AG10803 (cell line): ENCODE data around the gene POLR1H.
"Not testable (repeated sequence)": the region's sequence is repeated elsewhere in the genome, so short reads cannot be mapped to it uniquely, and the experiment has no call there.

ENCODE experiments used
- DNase-seq: peaks from one replicate; pipeline ENCODE4 v3.0.0; 2010; ENCODE audit warnings: low read depth
- H3K4me3 ChIP-seq: 2 replicates; pipeline ENCODE4 v1.5.1; 2011; ENCODE audit warnings: mild to moderate bottlenecking, low read length, control low read depth
- CTCF ChIP-seq: conservative IDR thresholded peaks from 2 replicates; pipeline ENCODE4 v1.5.1; 2011; ENCODE audit warnings: mild to moderate bottlenecking, low read length, control low read depth, inconsistent platforms

Gene POLR1H

GRCh38 chr6:30029588-30029987, 31.5 kb upstream of the POLR1H start:
- no peak for TF ChIP-seq CTCF
- DNase-seq: no peak
- H3K4me3 ChIP-seq: no peak overlapping the region

GRCh38 chr6:30031381-30031780, 29.7 kb upstream of the POLR1H start:
- no peak for TF ChIP-seq CTCF
- DNase-seq: no peak

GRCh38 chr6:30033440-30033839, 27.6 kb upstream of the POLR1H start:
- peak; percentile 85 for DNase-seq
- H3K4me3 ChIP-seq: not testable (repeated sequence)

More at GRCh38 chr6:30031381-30031780, 29.7 kb upstream of the POLR1H start:
- H3K4me3 ChIP-seq: no peak overlapping the region

GRCh38 chr6:30035784-30036183, 25.3 kb upstream of the POLR1H start:
- DNase-seq: no peak
- no peak for TF ChIP-seq CTCF
- H3K4me3 ChIP-seq: no peak overlapping the region

GRCh38 chr6:30037182-30037788, 23.8 kb upstream of the POLR1H start:
- no peak overlapping the region for H3K4me3 ChIP-seq
- peak; percentile 59 for TF ChIP-seq CTCF
- DNase-seq: peak; percentile 33

GRCh38 chr6:30041221-30041620, 19.8 kb upstream of the POLR1H start:
- no peak overlapping the region for H3K4me3 ChIP-seq
- TF ChIP-seq CTCF: no peak
- DNase-seq: no peak

- DNase-seq: no peak
- TF ChIP-seq CTCF: no peak
Observed at GRCh38 chr6:30041821-30042220, 19.2 kb upstream of the POLR1H start.

GRCh38 chr6:30042476-30042875, 18.6 kb upstream of the POLR1H start:
- no peak for TF ChIP-seq CTCF
- no peak for DNase-seq
- no peak overlapping the region for H3K4me3 ChIP-seq

More at GRCh38 chr6:30041821-30042220, 19.2 kb upstream of the POLR1H start:
- no peak overlapping the region for H3K4me3 ChIP-seq
